Inflammatory macrophage treated with lipopolysaccharide for 1 hour (primary cell): Measurements from ENCODE around the gene CRYZ.
A peak's percentile ranks its signal among the peaks of the same experiment; 100 is the strongest.
"Not testable (repeated sequence)": the region's sequence is repeated elsewhere in the genome, so short reads cannot be mapped to it uniquely, and the experiment has no call there.

Experiments
- DNase-seq, 2 donors: peaks; one replicate each; pipeline ENCODE4 v3.0.0-alpha.2; 2020 to 2022

Gene CRYZ, protein sequence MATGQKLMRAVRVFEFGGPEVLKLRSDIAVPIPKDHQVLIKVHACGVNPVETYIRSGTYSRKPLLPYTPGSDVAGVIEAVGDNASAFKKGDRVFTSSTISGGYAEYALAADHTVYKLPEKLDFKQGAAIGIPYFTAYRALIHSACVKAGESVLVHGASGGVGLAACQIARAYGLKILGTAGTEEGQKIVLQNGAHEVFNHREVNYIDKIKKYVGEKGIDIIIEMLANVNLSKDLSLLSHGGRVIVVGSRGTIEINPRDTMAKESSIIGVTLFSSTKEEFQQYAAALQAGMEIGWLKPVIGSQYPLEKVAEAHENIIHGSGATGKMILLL

GRCh38 chr1:74732960-74733603, at the start of gene CRYZ, which contains the start of gene TYW3:
Gene CRYZ, minus strand, starts transcription at chr1:74733050. Its CDS starts 8,229 bp downstream, at chr1:74724821.
Gene TYW3, plus strand, starts transcription at chr1:74733152. Its CDS starts 93 bp downstream, at chr1:74733245.
- DNase-seq = peak; percentile 90 to 97

GRCh38 chr1:74780594-74780993, 47.7 kb upstream of the CRYZ start:
- DNase-seq = no peak

GRCh38 chr1:74779750-74780149, 46.9 kb upstream of the CRYZ start:
- no peak for DNase-seq

GRCh38 chr1:74777525-74777924, 44.7 kb upstream of the CRYZ start:
- no peak for DNase-seq

DNA sequence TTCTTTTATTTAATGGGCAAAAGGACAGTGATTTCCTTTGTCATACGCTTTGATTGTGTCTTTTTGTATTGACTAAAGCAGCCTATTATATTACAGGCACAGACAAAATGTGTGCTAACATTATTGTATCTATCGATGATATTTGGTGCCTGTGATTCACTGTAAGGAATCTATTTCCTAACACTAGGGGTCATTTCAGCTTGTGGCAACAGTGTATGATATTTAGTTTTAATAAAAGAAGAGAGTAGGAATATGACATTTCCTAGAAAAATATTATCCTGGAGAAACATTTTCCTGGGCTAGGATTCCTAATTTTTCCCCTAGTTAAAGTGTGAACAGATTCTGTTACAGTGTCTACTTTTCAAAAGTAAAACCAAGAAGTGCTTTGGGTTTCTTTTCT, 42.9 kb upstream of the CRYZ start:
- no peak for DNase-seq

DNA sequence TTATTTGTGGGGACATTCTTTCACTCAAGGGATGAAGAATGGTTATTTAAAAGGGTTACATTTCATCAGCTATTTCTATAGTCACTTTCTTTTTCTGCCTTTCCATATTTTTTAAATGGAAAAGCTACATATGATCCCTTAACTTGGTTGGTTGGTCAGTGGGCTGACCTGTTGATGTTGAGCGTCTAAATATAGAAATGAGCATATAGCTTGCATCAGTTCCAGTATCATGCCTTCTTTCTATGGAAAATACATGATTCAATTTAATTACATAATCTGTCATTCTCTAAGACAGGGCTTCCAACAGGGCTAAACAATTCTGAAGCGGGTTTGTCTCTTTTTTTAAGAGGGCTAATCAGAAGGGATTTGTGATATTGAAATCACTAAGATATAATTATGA, 40.7 kb upstream of the CRYZ start:
- DNase-seq = no peak

GRCh38 chr1:74772945-74773344, 40.1 kb upstream of the CRYZ start:
- DNase-seq = peak; percentile 8

DNA sequence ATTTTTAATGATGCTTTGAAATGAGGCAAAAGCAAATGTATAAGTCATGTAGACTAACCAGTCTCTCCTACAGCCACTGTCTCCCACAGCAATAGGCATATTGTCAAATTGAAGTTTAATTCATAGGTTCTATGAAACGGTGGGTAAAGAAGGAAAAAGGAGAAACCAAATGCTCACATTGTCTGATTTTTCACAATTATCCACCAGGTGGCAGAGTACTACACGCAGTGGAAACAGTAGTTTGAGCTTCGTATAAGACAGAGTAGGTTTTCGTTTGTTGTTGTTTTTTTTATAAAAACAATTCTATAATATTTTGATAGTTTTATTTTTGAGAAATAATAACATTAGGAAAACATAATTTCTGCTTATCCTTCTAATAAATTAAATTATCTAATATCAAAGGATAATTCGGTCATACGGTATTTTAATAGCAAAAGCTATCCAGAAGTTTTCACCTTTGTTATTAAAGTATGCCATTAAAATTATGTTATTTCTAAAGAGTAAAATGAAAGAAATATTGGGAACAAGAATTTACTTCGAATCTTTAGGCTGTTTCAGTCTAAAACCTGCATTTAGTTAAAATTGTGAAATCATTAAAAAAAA, 39.2 kb upstream of the CRYZ start:
- peak; percentile 32 to 81 for DNase-seq

GRCh38 chr1:74767490-74767889, 34.6 kb upstream of the CRYZ start:
- peak in 1 of 2 donors; percentile 10 for DNase-seq

DNA sequence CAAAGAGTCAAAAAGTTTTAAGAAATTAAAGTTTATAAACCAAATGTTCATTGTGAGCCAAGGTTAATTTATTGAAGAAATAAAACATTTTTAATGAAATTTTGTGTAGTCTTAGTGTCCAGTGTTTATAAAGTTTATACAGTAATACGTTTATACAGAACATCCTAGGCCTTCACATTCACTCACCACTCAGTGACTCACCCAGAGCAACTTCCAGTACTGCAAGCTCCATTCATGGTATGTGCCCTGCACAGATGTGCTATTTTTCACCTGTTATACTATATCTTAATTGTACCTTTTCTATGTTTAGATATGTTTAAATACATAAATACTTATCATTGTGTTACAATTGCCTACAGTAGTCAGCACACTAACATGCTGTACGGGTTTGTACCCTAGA, 33.7 kb upstream of the CRYZ start:
- DNase-seq = no peak

DNA sequence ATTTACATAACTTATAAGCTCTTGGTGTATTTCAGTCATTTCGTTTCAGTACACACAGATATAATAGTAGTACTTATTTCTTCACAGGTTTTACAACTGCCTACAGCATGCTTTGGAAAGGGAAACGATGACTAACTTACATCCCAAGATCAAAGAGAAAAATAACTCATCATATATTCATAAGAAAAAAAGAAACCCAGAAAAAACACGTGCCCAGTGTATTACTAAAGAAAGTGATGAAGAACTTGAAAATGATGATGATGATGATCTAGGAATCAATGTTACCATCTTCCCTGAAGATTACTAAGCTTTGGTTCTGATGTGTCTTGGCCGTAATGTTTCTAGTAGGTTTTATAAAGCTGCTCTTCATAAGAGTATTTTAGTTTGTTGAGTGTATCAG, 31.0 kb upstream of the CRYZ start:
- DNase-seq = no peak

- not testable (repeated sequence) for DNase-seq
Observed at GRCh38 chr1:74756650-74757049, 23.8 kb upstream of the CRYZ start.

DNA sequence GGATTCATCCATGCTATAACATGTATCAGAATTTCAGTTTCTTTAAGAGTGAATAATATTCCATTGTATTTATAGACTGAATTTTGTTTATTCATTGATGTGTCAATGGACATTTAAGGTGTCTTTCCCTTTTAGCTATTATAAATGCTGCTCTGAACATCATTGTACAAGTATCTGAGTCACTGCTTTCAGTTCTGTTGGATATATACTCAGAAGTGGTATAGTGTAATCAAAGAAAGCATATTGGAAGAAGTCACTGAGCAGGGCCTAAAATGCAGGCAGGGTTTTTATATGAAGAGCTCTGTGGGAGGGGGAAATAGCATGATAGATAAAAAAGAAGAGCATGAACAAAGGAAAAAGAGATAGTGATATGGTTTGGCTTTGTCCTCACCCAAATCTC, 22.6 kb upstream of the CRYZ start:
- DNase-seq = no peak

- no peak for DNase-seq
Observed at GRCh38 chr1:74753104-74753503, 20.3 kb upstream of the CRYZ start.

DNA sequence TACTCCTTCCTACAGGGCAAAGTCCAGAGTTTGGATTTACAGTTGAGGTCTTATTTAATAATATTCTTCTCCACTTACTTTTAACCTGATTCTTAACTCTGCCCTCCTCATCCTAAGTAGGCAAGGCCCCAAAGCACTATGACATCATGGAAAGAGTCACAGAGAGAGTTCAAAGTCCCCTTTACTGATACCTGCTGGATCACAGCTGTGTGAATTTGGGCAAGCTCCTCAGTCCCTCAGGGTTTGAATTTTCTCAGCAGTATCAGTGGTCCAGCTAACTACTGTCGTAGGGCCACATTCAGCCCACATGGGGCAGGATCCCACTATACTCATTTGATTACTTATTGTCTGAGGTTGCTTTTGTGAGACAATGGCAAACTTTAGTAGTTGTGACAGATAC, 16.1 kb upstream of the CRYZ start:
- no peak for DNase-seq

- DNase-seq = not testable (repeated sequence)
Observed at GRCh38 chr1:74745247-74745646, 12.4 kb upstream of the CRYZ start.

DNA sequence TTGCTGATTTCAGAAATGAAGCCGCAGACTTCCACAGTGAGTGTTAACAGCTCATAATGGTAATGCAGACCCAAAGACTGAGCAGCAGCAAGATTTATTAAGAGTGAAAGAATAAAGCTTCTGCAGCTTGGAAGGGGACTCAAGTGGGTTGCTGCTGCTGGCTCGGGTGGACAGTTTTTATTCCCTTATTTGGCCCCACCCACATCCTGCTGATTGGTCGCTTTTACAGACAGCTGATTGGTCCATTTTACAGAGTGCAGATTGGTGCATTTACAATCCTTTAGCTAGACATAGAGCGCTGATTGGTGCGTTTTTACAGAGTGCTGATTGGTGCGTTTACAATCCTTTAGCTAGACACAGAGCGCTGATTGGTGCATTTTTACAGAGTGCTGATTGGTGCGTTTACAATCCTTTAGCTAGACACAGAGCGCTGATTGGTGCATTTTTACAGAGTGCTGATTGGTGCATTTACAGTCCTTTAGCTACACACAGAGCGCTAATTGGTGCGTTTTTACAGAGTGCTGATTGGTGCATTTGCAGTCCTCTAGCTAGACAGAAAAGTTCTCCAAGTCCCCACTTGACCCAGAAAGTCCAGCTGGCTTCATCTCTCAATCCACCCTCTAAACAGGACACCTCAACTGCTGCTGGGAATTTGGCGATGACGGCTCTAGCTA, 7.6 kb upstream of the CRYZ start:
- not testable (repeated sequence) for DNase-seq

DNA sequence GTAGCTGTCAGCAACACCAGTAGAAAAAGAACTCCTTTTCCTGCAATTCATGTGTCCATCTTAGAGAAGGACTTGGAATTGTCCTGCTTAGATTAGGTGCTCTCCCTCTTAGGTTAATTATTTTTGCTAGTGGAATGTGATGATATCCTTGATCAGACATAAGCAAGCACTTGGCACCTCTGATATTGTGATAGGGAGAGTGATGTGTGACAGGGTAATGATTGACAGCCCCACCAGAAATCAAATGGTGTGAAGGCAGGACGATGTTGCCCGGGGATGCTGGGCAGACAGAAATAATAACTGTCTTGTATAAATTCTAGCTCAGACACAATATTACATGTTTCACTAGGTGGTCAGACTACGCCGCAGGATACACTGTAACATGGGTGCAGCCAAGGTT, 4.5 kb upstream of the CRYZ start:
- no peak for DNase-seq

- DNase-seq = peak; percentile 64 to 88
Observed at GRCh38 chr1:74733604-74734484, 994 bp upstream of the CRYZ start.

GRCh38 chr1:74732071-74732946, 541 bp downstream of the CRYZ start:
- not testable (repeated sequence) for DNase-seq

DNA sequence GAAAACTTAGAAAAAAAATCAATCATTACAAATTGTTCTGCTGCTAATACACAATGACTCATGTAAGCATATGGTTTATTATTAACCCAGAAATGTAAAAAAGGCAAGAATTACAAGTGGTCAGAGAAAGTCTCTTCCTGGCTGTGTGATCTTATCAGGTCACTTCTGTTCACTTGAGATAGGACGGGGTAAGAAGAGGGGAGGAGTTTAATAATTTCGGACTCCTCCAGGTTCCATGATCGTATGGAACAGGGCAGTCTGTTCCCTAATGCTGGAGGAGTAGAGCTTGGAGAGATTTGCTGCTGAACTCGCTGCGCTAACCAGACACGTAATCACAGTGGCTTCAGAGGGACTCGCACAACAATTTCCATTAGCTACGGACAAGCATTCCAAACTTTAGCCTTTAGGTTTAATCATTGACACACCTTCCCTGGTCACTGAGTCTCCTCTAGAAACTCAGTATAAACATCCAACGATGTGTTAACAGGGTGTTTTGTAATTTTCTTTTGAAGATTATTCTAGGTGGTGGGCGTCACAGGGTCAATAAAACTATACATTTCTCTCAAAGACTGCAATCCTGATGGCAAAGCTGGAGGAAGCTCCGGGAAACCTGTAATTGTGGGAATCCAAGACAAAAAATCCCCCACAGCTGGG, 1.3 kb downstream of the CRYZ start:
- no peak for DNase-seq
